Ectodermal cell (in vitro differentiated cells): ENCODE results near the gene QRFPR. TPM values are rescaled to one million over a fixed set of nuclear protein-coding genes. Genes with fewer than 3 reads are reported as not detected.
"Not testable (repeated sequence)": the region's sequence is repeated elsewhere in the genome, so short reads cannot be mapped to it uniquely, and the experiment has no call there.

Experiments used
- H3K27ac ChIP-seq: 2 replicates; pipeline ENCODE4 v1.7.0; 2013; ENCODE audit warnings: mild to moderate bottlenecking, low read depth, low read length; ENCODE audit not compliant: insufficient read depth, poor library complexity, severe bottlenecking
- H3K27me3 ChIP-seq: 2 replicates; pipeline ENCODE4 v1.7.0; 2013; ENCODE audit warnings: mild to moderate bottlenecking, low read length; ENCODE audit not compliant: insufficient read depth, control insufficient read depth, poor library complexity, severe bottlenecking
- H3K36me3 ChIP-seq: one replicate; pipeline ENCODE4 v1.7.0; 2013; ENCODE audit warnings: low read length; ENCODE audit not compliant: control insufficient read depth, insufficient read depth
- H3K4me1 ChIP-seq: one replicate; pipeline ENCODE4 v1.7.0; 2013; ENCODE audit warnings: low read length; ENCODE audit not compliant: control insufficient read depth, insufficient read depth
- H3K4me3 ChIP-seq: 2 replicates; pipeline ENCODE4 v1.7.0; 2013; ENCODE audit warnings: low read depth, low read length, control low read depth; ENCODE audit not compliant: insufficient read depth
- H3K9me3 ChIP-seq: 2 replicates; pipeline ENCODE4 v1.7.0; 2013; ENCODE audit warnings: mild to moderate bottlenecking, low read length, moderate library complexity; ENCODE audit not compliant: control insufficient read depth
- WGBS, 2 experiments: methylation state at CpG; one replicate each; pipeline ENCODE4 v1.1.7; 2013; ENCODE audit warnings: missing lambda C conversion rate in 2 of 2; 5-methylcytosine and 5-hydroxymethylcytosine counted together
- polyA plus RNA-seq, 4 experiments: library from polyadenylated mRNA; stranded (reverse); fragments of 50-300 nt; gene quantifications; one replicate each; pipeline ENCODE4 v1.2.3, GENCODE V29; 2013

QRFPR gene
- 0.91 TPM for polyA plus RNA-seq (2013, experiment 1 of 4)
- polyA plus RNA-seq (2013, experiment 2 of 4) = 0.85 TPM
- 0.75 TPM for polyA plus RNA-seq (2013, experiment 3 of 4)
- 0.53 TPM for polyA plus RNA-seq (2013, experiment 4 of 4)

GRCh38 chr4:121380776-121381462 is at the start of gene QRFPR:
QRFPR (minus strand) TSS chr4:121381018; CDS start chr4:121380647, 371 bp downstream.
- peak within 1 kb of the TSS; percentile 40 for H3K4me3 ChIP-seq
- H3K36me3 ChIP-seq = no peaks in the 10 kb centered on the region
- no peaks in the 10 kb centered on the region for H3K4me1 ChIP-seq
- WGBS, 2 experiments = 7% methylated on average over 34 of the region's 35 CpGs
- H3K27ac ChIP-seq = no peak within 1 kb of the TSS
- H3K27me3 ChIP-seq = peaks cover 48% of the 10 kb centered on the region
- no peaks in the 10 kb centered on the region for H3K9me3 ChIP-seq

- Histone ChIP-seq H3K36me3 (no peaks in the 10 kb centered on the region), H3K9me3 (no peaks in the 10 kb centered on the region), H3K27me3 (no peaks in the 10 kb centered on the region), H3K27ac (no peak overlapping the region), H3K4me1 (no peaks in the 10 kb centered on the region), H3K4me3 (no peak overlapping the region)
- 87 to 95% methylated on average over 2 of the region's 2 CpGs for WGBS, 2 experiments
Measured at GRCh38 chr4:121428721-121429120, 47.9 kb upstream of the QRFPR start.

- 62 to 64% methylated on average over 4 of the region's 4 CpGs for WGBS, 2 experiments
- no peak overlapping the region for H3K27ac ChIP-seq
- H3K27me3 ChIP-seq = no peaks in the 10 kb centered on the region
- no peak overlapping the region for H3K4me3 ChIP-seq
- no peaks in the 10 kb centered on the region for H3K4me1 ChIP-seq
- no peaks in the 10 kb centered on the region for H3K36me3 ChIP-seq
- no peaks in the 10 kb centered on the region for H3K9me3 ChIP-seq
Measured at GRCh38 chr4:121421594-121421993, 40.8 kb upstream of the QRFPR start.

GRCh38 chr4:121411151-121411744 is 30.4 kb upstream of the QRFPR start:
- H3K4me3 ChIP-seq = no peak overlapping the region
- no peaks in the 10 kb centered on the region for H3K9me3 ChIP-seq
- no peaks in the 10 kb centered on the region for H3K4me1 ChIP-seq
- no peaks in the 10 kb centered on the region for H3K27me3 ChIP-seq
- 30 to 43% methylated on average over 2 of the region's 2 CpGs for WGBS, 2 experiments
- H3K27ac ChIP-seq = no peak overlapping the region
- H3K36me3 ChIP-seq = no peaks in the 10 kb centered on the region

GRCh38 chr4:121408567-121408966 is 27.7 kb upstream of the QRFPR start:
- not testable (repeated sequence) for H3K27me3 ChIP-seq, H3K4me1 ChIP-seq, H3K36me3 ChIP-seq, H3K27ac ChIP-seq, H3K9me3 ChIP-seq, H3K4me3 ChIP-seq
- WGBS, 2 experiments = 63 to 85% methylated on average over 1 to 2 of the region's 2 CpGs

GRCh38 chr4:121400632-121401031 is 19.8 kb upstream of the QRFPR start:
- WGBS, 2 experiments = 88 to 94% methylated on average over 2 of the region's 4 CpGs

GRCh38 chr4:121397941-121398601 is 17.3 kb upstream of the QRFPR start:
- Histone ChIP-seq H3K36me3 (no peaks in the 10 kb centered on the region), H3K27ac (no peak overlapping the region), H3K4me1 (no peaks in the 10 kb centered on the region), H3K9me3 (peaks cover 3% of the 10 kb centered on the region), H3K27me3 (no peaks in the 10 kb centered on the region), H3K4me3 (no peak overlapping the region)
- WGBS, 2 experiments = 88 to 95% methylated on average over 1 of the region's 1 CpG

More at GRCh38 chr4:121400632-121401031, 19.8 kb upstream of the QRFPR start:
- Histone ChIP-seq H3K36me3 (no peaks in the 10 kb centered on the region), H3K27ac (no peak overlapping the region), H3K4me1 (no peaks in the 10 kb centered on the region), H3K27me3 (no peaks in the 10 kb centered on the region), H3K4me3 (no peak overlapping the region), H3K9me3 (peaks cover 3% of the 10 kb centered on the region)

- 86 to 91% methylated on average over 3 of the region's 3 CpGs for WGBS, 2 experiments
- H3K4me3 ChIP-seq = no peak overlapping the region
- H3K9me3 ChIP-seq = no peaks in the 10 kb centered on the region
- H3K4me1 ChIP-seq = no peaks in the 10 kb centered on the region
- H3K36me3 ChIP-seq = no peaks in the 10 kb centered on the region
- H3K27me3 ChIP-seq = no peaks in the 10 kb centered on the region
- no peak overlapping the region for H3K27ac ChIP-seq
Measured at GRCh38 chr4:121397434-121397833, 16.6 kb upstream of the QRFPR start.

- Histone ChIP-seq H3K4me3 (no peak overlapping the region), H3K36me3 (no peaks in the 10 kb centered on the region)
- WGBS, 2 experiments = 69 to 73% methylated on average over 4 to 5 of the region's 5 CpGs
Measured at GRCh38 chr4:121392426-121393086, 11.7 kb upstream of the QRFPR start.

GRCh38 chr4:121390335-121390734 is 9.5 kb upstream of the QRFPR start:
- WGBS, 2 experiments = 85 to 92% methylated on average over 2 of the region's 2 CpGs
- H3K9me3 ChIP-seq = no peaks in the 10 kb centered on the region
- no peak overlapping the region for H3K4me3 ChIP-seq
- no peak overlapping the region for H3K27ac ChIP-seq
- H3K27me3 ChIP-seq = no peaks in the 10 kb centered on the region
- no peaks in the 10 kb centered on the region for H3K36me3 ChIP-seq
- H3K4me1 ChIP-seq = no peaks in the 10 kb centered on the region

More at GRCh38 chr4:121392426-121393086, 11.7 kb upstream of the QRFPR start:
- H3K27ac ChIP-seq = no peak overlapping the region
- H3K9me3 ChIP-seq = no peaks in the 10 kb centered on the region
- H3K4me1 ChIP-seq = no peaks in the 10 kb centered on the region
- no peaks in the 10 kb centered on the region for H3K27me3 ChIP-seq
